Activated T-helper 1 cell treated with anti-CD3 and anti-CD28 coated beads, Interleukin-2, amount 50 U/mL, for 16 hours (primary cell): ENCODE measurements around the gene AOAH.
"Not testable (repeated sequence)": the region's sequence is repeated elsewhere in the genome, so short reads cannot be mapped to it uniquely, and the experiment has no call there.

Source experiments
- DNase-seq, 2 donors: peaks; one replicate each; pipeline ENCODE4 v3.0.0-alpha.2; 2020; ENCODE audit warnings: low read depth in 1 of 2, low spot score in 1 of 2

The AOAH gene

DNA sequence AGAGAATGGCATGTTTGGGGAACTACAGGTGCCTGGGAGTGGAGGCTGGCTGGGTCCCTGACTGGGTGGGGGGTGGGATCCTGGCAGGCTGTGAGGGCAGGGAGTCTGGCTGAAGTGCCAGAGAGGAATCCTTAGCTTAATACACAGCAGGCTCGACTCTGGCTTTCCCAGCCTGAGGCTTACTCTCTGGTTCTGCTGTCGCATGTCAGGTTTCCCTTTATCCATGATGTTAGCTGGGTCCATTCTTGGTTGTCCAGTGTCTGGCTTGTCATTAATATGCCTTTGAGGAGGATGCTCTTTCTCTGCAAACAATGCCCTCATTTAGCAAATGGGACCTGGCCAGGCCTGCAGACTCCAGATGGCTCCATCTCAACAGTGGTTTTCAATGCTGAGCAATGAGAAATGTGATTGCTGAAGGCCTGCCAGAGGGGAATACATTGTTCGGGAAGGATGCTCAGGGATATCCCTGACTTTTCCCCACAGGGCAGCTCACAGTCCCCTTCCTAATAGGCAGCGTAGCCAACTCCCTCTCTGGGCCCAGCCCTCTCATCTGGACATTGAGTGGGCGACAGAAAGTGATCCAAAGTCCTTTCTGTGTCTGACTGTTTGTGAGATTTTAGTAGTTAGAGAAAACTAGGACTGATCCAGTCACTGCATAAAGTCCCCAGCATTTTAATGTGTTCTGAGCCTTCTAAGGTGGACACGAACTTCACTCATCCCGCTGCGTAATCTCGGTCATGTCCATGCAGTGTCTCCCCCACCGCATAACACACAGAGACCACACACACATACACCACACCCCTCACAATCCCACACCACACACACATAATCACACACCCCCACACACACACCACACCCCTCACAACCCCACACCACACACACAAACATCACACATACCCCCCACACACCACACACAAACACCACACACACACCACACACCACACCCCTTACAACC, 209.7 kb downstream of the AOAH start:
- no peak for DNase-seq

GRCh38 chr7:36513393-36513792, 210.9 kb downstream of the AOAH start:
- no peak for DNase-seq

- DNase-seq: no peak
Measured at GRCh38 chr7:36512616-36513015, 211.7 kb downstream of the AOAH start.

DNA sequence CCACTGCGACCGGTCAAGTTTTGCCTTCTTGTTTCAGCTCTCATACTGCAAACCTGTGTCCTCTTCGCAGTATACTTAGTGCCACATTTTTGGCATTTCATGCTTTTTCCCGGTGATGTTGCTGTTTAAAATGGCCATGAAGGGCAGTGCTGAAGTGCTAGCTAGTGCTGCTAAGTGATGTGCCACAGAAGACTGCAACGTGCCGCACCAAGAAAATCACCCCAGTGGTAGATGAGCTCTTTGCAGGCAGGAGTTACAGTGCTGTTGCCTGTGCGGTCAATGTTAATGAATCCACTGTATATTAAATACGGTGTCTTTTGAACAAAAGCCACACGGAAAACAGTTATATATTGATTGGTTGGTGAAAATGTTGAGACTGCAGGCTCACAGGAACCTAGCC, 214.3 kb downstream of the AOAH start:
- DNase-seq: no peak

- DNase-seq: no peak
Measured at GRCh38 chr7:36507475-36508440, 216.5 kb downstream of the AOAH start.

- DNase-seq: no peak
Measured at GRCh38 chr7:36506820-36507219, 217.5 kb downstream of the AOAH start.

DNA sequence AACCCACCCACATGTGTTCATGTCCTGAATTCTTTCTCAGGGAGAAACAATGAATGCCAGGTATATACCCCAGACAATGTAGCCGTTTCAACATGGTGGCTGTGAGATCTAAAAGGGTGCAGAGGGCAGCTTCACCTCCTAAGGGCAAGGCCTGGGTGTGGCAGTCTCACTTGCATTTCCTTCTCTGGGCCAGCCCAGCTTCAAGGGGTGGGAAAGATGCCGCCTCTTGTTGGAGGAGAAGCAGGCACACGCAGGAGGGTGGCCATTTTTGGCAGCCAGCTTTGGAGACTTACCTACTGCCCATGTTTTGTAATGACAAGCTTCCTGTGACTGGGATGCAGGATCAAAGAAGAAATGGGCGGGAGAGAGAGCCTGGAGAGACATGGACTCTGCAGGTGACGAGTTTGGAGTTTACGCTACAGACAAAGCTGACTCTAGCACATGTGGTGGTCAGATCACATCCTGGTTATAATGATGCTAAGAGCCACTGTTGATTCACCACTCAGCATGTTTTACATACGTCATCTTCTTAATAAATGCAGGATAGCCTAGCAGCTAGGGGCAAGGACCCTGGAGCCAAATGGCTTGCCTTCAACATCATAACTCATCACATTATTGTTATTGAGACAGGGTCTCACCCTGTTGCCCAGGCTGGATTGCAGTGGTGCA, 218.0 kb downstream of the AOAH start:
- no peak for DNase-seq

DNA sequence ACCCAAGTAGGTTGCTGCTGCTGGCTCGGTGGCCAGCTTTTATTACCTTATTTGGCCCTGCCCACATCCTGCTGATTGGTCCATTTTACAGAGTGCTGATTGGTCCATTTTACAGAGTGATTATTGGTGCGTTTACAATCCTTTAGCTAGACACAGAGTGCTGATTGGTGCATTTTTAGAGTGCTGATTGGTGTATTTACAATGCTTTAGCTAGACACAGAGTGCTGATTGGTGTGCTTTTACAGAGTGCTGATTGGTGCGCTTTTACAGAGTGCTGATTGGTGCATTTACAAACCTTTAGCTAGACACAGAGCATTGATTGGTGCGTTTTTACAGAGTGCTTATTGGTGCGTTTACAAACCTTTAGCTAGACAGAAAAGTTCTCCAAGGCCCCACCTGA, 219.7 kb downstream of the AOAH start:
- DNase-seq: not testable (repeated sequence)

GRCh38 chr7:36504216-36504615, 220.1 kb downstream of the AOAH start:
- DNase-seq: not testable (repeated sequence)

GRCh38 chr7:36497775-36498174, 226.5 kb downstream of the AOAH start:
- no peak for DNase-seq

- DNase-seq: not testable (repeated sequence)
Measured at GRCh38 chr7:36497176-36497575, 227.1 kb downstream of the AOAH start.

DNA sequence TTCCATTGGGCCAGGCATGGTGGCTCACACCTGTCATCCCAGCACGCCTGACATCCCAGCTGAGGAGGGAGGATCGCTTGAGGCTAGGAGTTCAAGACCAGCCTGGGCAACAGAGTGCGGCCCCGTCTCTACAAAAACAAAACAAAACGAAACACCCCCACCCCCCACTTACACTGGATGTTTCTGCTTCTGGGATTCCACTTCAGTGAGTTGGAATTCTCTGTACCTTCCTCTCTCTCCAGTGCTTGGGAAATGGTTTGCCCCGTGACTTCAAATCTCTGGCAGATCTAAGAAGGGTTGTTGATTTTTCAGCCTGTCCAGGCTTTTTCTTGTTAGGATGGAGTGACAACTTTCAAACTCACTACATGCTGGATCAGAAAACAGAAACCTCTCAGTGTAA, 227.7 kb downstream of the AOAH start:
- DNase-seq: no peak

GRCh38 chr7:36491317-36491716, 233.0 kb downstream of the AOAH start:
- no peak for DNase-seq

- no peak for DNase-seq
Measured at GRCh38 chr7:36490419-36490830, 233.9 kb downstream of the AOAH start.

DNA sequence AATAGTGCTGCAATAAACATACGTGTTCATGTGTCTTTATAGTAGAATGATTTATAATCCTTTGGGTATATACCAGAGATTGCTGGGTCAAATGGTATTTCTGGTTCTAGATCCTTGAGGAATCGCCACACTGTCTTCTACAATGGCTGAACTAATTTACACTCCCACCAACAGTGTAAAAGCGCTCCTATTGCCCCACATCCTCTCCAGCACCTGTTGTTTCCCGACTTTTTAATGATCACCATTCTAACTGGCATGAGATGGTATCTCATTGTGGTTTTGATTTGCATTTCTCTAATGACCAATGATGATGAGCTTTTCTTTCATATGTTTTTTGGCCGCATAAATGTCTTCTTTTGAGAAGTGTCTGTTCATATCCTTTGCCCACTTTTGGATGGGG, 235.6 kb downstream of the AOAH start:
- DNase-seq: not testable (repeated sequence)

DNA sequence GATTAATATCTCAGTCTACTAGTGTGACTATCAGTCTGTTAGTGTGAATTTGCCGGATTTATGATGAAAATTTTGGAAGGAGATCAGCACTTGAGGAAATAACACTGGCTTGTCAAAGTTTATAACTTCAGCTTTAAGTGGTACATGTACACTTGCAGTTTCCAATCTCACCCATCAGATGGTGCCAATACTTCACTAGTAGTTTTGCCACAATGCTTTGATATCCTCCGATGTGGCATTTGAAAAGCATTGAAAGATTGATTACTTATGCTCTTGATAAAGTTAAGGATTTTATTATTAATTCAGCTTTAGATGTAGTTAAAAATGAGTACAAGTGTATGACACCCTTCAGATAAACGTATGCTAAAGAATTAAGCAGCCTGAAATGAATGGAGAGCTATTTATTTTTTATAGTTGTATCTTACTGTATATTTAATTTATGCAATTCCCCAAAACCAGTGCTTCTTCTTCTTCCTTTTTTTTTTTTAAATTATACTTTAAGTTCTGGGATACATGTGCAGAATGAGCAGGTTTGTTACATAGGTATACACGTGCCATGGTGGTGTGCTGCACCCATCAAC, 236.4 kb downstream of the AOAH start:
- DNase-seq: no peak

DNA sequence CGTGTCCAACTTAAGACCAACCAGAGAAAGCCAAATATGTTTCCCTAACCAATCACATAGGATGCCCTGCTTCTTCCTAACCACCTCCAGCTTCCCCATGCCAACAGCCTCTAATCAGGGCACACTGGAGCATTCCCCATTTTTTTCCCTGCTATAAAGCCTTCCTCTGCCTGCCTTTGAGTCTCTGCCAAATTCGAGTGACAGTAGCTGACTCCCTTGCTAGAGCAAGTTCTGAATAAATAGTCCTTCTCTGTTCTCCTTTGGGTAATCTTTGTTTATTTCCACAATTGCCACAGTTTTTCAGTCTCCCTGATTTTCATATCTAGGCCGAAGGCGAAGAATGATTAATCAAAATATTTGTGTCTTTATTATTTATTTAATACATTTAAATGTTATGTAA, 238.0 kb downstream of the AOAH start:
- DNase-seq: no peak

DNA sequence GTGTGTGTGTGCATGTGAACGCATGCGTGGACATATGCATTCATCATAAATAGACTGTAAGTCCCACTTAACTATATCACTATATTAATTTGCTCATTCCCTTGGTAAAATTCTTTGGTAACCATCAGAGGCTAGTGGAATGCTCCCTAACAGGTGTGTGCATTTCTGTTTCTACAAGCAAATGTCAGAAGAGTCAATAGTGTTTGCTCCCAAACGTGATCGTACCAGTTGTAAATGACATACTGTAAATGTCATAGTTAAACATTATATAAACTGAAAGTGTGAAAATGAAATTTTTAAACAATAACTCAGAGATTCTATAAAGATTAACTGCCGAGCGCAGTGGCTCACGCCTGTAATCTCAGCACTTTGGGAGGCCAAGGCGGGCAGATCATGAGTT, 240.0 kb downstream of the AOAH start:
- no peak for DNase-seq

DNA sequence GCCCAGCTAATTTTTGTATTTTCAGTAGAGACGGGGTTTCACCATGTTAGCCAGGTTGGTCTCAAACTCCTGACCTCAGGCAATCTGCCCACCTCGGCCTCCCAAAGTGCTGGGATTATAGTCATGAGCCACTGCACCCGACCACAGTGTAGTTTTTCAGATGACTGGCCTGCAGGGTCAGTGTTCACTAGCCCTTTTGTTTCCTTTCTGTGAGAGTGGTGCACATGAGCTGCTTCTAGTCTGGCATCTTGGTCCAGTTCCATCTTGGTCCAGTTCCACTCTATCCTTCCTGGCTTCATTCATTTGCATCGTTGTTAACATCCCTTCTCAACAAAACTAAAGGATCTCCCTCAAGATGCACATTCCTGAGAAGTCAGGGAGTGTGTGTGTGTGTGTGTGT, 240.4 kb downstream of the AOAH start:
- not testable (repeated sequence) for DNase-seq

DNA sequence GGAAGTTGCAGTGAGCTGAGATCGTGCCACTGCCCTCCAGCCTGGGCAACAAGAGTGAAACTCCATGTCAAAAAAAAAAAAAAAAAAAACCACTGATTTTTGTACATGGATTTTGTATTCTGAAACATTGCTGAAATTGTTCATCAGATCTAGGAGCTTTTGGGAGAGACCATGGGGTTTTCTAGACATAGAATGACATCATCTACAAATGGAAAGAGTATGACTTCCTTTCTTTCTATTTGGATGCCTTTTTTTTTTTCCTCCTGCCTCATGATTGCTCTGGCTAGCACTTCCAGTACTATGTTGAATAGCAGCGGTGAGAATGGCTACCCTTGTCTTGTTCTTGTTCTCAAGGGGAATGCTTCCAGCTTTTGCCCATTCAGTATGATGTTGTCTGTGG, 245.5 kb downstream of the AOAH start:
- DNase-seq: no peak

- DNase-seq: no peak
Measured at GRCh38 chr7:36475381-36475780, 248.9 kb downstream of the AOAH start.
